NB4 (cell line): Measurements from ENCODE around the gene ACSM5.

ENCODE experiments used
- DNase-seq: peaks from one replicate; pipeline ENCODE4 v3.0.0; 2010; ENCODE audit warnings: low read depth
- H3K4me3 ChIP-seq: one replicate; pipeline ENCODE4 v1.5.1; 2011; ENCODE audit warnings: mild to moderate bottlenecking, low read depth, low read length, moderate library complexity
- CTCF ChIP-seq: IDR thresholded peaks from one replicate; pipeline ENCODE4 v1.5.1; 2012; ENCODE audit warnings: low read depth, low read length
- MAX ChIP-seq: IDR thresholded peaks from 2 replicates; pipeline ENCODE4 v1.6.1; 2011; ENCODE audit warnings: low read depth, low read length
- MYC ChIP-seq: IDR thresholded peaks from 2 replicates; pipeline ENCODE4 v1.6.1; 2011; ENCODE audit warnings: low read depth, low read length
- POLR2A ChIP-seq: IDR thresholded peaks from 2 replicates; pipeline ENCODE4 v1.6.1; 2011; ENCODE audit warnings: mild to moderate bottlenecking; ENCODE audit not compliant: insufficient read length; ENCODE audit errors: extremely low read depth

Gene ACSM5

GRCh38 chr16:20485408-20485807, 76.1 kb downstream of the ACSM5 start:
- H3K4me3 ChIP-seq = no peak overlapping the region
- DNase-seq = no peak
- no peak for TF ChIP-seq CTCF
- TF ChIP-seq MYC = no peak
- no peak for TF ChIP-seq POLR2A
- no peak for TF ChIP-seq MAX
